Keratinocyte (primary cell): Measurements from ENCODE around the gene PIK3CD. TPM values are rescaled to one million over a fixed set of nuclear protein-coding genes. Genes with fewer than 3 reads are reported as not detected.

Source experiments
- DNase-seq: peaks from one replicate; pipeline ENCODE4 v3.0.0-alpha.2; 2011; ENCODE audit warnings: low read depth, missing footprints, low spot score
- FAIRE-seq: peaks from 2 replicates; lab custom pipeline; 2011; peaks lifted over from hg19 to GRCh38; lab: Jason Lieb, UNC
- H2AFZ ChIP-seq: 2 replicates; pipeline ENCODE4 v1.6.0; 2012; ENCODE audit warnings: low read length, control low read depth, inconsistent platforms; ENCODE audit not compliant: control insufficient read depth
- H3K27ac ChIP-seq: 2 replicates; pipeline ENCODE4 v1.5.1; 2011; ENCODE audit warnings: low read length; ENCODE audit not compliant: control insufficient read depth, insufficient read depth
- H3K27me3 ChIP-seq: 3 replicates; pipeline ENCODE4 v1.6.0; 2011; ENCODE audit warnings: low read length; ENCODE audit not compliant: control insufficient read depth, insufficient read depth; ENCODE audit errors: extremely low read depth
- H3K36me3 ChIP-seq, 2 experiments: 2 replicates in 1 of 2; 3 replicates in 1 of 2; pipeline ENCODE4 v1.5.1; 2011; ENCODE audit warnings: low read length in 2 of 2, mild to moderate bottlenecking in 1 of 2; ENCODE audit not compliant: control insufficient read depth in 2 of 2, insufficient read depth in 2 of 2; ENCODE audit errors: extremely low read depth in 1 of 2
- H3K4me1 ChIP-seq: 3 replicates; pipeline ENCODE4 v1.5.1; 2011; ENCODE audit warnings: low read length; ENCODE audit not compliant: control insufficient read depth, insufficient read depth; ENCODE audit errors: extremely low read depth
- H3K4me2 ChIP-seq: 3 replicates; pipeline ENCODE4 v1.6.0; 2011; ENCODE audit warnings: low read depth, low read length; ENCODE audit not compliant: control insufficient read depth, insufficient read depth; ENCODE audit errors: extremely low read depth
- H3K4me3 ChIP-seq, 3 experiments: fragments of 200-600 bp in 1 of 3; sonication (generic) in 1 of 3; 2 replicates in 2 of 3; 3 replicates in 1 of 3; pipeline ENCODE4 v1.5.1; 2011 to 2016; ENCODE audit warnings: low read length in 3 of 3, mild to moderate bottlenecking in 3 of 3, control low read depth in 2 of 3, inconsistent platforms in 1 of 3, low read depth in 1 of 3, mixed read lengths in 1 of 3, mixed run types in 1 of 3, moderate library complexity in 1 of 3; ENCODE audit not compliant: control insufficient read depth in 2 of 3, insufficient read depth in 2 of 3; ENCODE audit errors: extremely low read depth in 1 of 3
- H3K79me2 ChIP-seq: 2 replicates; pipeline ENCODE4 v1.6.0; 2012; ENCODE audit warnings: low read length; ENCODE audit not compliant: control insufficient read depth, insufficient read depth
- H3K9ac ChIP-seq: 3 replicates; pipeline ENCODE4 v1.6.0; 2011; ENCODE audit warnings: low read length; ENCODE audit not compliant: control insufficient read depth, insufficient read depth; ENCODE audit errors: extremely low read depth
- H3K9me1 ChIP-seq: 3 replicates; pipeline ENCODE4 v1.6.0; 2011; ENCODE audit warnings: low read length; ENCODE audit not compliant: control insufficient read depth, insufficient read depth; ENCODE audit errors: extremely low read depth
- H3K9me3 ChIP-seq: 2 replicates; pipeline ENCODE4 v1.5.1; 2012; ENCODE audit warnings: low read depth, low read length; ENCODE audit not compliant: control insufficient read depth
- H4K20me1 ChIP-seq: 3 replicates; pipeline ENCODE4 v1.6.0; 2011; ENCODE audit warnings: low read length; ENCODE audit not compliant: control insufficient read depth, insufficient read depth; ENCODE audit errors: extremely low read depth
- EZH2 ChIP-seq: IDR thresholded peaks from one replicate; pipeline ENCODE4 v1.6.1; 2012; ENCODE audit warnings: inconsistent platforms, mild to moderate bottlenecking, low read length, moderate library complexity
- dilution Hi-C: fragments of 300-500 bp; cut with MboI; formaldehyde crosslinking; loops from one replicate; pipeline ENCODE4 v1.7.0; 2020; ENCODE audit warnings: low sequenced_read_pairs; ENCODE audit not compliant: extremely low pct_ligation_motif_present
- polyA plus RNA-seq, 5 experiments: library from polyadenylated mRNA; depleted of rRNA in 3 of 5; stranded (reverse) in 3 of 5; stranded (forward) in 1 of 5; unstranded in 1 of 5; fragments of >200 nt; gene quantifications; 1 replicate in 1 of 5; 2 replicates in 3 of 5; 3 replicates in 1 of 5; pipeline versions ENCODE4 v1.2.1 to v1.2.3, GENCODE V29; 2011 to 2012; ENCODE audit warnings: missing spikeins in 2 of 5, low read depth in 1 of 5, low replicate concordance in 1 of 5
- TF ChIP-seq, protein P1 (sequence below), 3 experiments: IDR thresholded peaks in 1 of 3; conservative IDR thresholded peaks in 1 of 3; optimal IDR thresholded peaks in 1 of 3; 2 replicates in 2 of 3; 3 replicates in 1 of 3; pipeline versions ENCODE3 to v1.5.1; 2011; ENCODE audit warnings: low read length in 3 of 3, mild to moderate bottlenecking in 3 of 3, moderate library complexity in 2 of 3, control low read depth in 1 of 3, inconsistent platforms in 1 of 3; ENCODE audit not compliant: insufficient read depth in 2 of 3; ENCODE audit errors: extremely low read depth in 1 of 3

The PIK3CD gene
- polyA plus RNA-seq, 1 donor (not counting 4 experiments of a cell fraction or from before 2014, with no cell fraction given) = 7.8 TPM

DNA sequence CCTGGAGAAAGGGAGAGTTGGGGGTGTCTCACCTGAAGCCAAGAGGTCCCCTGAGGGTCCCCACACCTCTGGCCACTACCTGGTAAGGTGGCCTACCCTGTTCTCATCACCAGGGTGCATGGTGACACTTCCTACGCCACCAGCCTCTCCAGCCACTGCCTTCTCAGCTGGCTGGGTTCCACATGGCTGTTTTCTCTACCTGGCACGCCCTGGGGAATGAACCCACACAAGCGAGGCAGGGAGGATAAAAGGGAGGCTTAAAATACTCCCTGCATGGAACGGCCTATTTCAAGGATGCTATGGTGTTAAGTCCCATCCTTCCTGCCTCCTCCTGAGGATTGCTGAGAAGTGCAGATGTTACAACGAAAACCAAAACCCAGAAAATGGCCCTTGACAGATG is 84.7 kb downstream of the PIK3CD start:
- Histone ChIP-seq H3K9ac (no peak overlapping the region), H3K9me1 (no peaks in the 10 kb centered on the region), H3K4me3 (no peak overlapping the region), H3K36me3 (peaks cover 61 to 74% of the 10 kb centered on the region in 2 experiments), H4K20me1 (peaks cover 4% of the 10 kb centered on the region), H3K4me2 (no peak overlapping the region), H3K27me3 (no peaks in the 10 kb centered on the region), H2AFZ (no peak overlapping the region), H3K4me1 (no peaks in the 10 kb centered on the region), H3K9me3 (no peaks in the 10 kb centered on the region), H3K27ac (no peak overlapping the region), H3K79me2 (peaks cover 9% of the 10 kb centered on the region)
- no peak for TF ChIP-seq EZH2
- TF ChIP-seq, protein P1, sequence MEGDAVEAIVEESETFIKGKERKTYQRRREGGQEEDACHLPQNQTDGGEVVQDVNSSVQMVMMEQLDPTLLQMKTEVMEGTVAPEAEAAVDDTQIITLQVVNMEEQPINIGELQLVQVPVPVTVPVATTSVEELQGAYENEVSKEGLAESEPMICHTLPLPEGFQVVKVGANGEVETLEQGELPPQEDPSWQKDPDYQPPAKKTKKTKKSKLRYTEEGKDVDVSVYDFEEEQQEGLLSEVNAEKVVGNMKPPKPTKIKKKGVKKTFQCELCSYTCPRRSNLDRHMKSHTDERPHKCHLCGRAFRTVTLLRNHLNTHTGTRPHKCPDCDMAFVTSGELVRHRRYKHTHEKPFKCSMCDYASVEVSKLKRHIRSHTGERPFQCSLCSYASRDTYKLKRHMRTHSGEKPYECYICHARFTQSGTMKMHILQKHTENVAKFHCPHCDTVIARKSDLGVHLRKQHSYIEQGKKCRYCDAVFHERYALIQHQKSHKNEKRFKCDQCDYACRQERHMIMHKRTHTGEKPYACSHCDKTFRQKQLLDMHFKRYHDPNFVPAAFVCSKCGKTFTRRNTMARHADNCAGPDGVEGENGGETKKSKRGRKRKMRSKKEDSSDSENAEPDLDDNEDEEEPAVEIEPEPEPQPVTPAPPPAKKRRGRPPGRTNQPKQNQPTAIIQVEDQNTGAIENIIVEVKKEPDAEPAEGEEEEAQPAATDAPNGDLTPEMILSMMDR (optimal IDR thresholded peaks at IDR 0.05 in 1 of 3, IDR thresholded peaks at IDR 0.05 in 1 of 3, conservative IDR thresholded peaks at IDR 0.05 in 1 of 3; ENCODE audit: extremely low read depth in 1 of 3, insufficient read depth in 2 of 3, low read length in 3 of 3) = no peak
- no peak for DNase-seq
- dilution Hi-C loops = no loop called here
- FAIRE-seq = no peak

DNA sequence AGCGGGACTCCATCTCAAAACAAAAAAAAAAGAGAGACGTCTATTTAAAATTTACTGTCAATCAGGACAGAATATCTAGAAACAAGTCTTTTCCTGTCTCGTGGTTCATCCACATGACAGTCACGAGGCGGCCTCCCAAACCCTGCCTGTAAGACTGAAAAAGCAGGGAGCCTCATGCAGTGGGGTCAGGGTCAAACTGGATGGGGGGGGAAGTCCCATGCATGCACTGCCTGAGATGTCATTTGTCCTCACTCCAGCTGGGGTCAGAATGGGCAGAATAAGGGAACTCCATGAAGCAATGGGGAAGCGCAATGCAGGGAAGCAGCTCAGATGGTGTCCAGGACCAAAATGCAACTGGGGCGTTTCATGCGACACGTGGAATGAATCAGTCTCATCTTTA is 85.5 kb downstream of the PIK3CD start:
- TF ChIP-seq, protein P1 (optimal IDR thresholded peaks at IDR 0.05 in 1 of 3, IDR thresholded peaks at IDR 0.05 in 1 of 3, conservative IDR thresholded peaks at IDR 0.05 in 1 of 3; ENCODE audit: extremely low read depth in 1 of 3, insufficient read depth in 2 of 3, low read length in 3 of 3) = no peak
- TF ChIP-seq EZH2 = no peak
- H3K79me2 ChIP-seq = peaks cover 11% of the 10 kb centered on the region
- H3K36me3 ChIP-seq = peaks cover 60 to 73% of the 10 kb centered on the region in 2 experiments
- no peak overlapping the region for H3K9ac ChIP-seq
- no peak overlapping the region for H2AFZ ChIP-seq
- H3K4me1 ChIP-seq = no peaks in the 10 kb centered on the region
- FAIRE-seq (no peak), DNase-seq (no peak)
- H4K20me1 ChIP-seq = peaks cover 4% of the 10 kb centered on the region
- no peaks in the 10 kb centered on the region for H3K27me3 ChIP-seq
- no peaks in the 10 kb centered on the region for H3K9me3 ChIP-seq
- dilution Hi-C loops = no loop called here
- no peak overlapping the region for H3K4me3 ChIP-seq
- H3K4me2 ChIP-seq = no peak overlapping the region
- no peak overlapping the region for H3K27ac ChIP-seq
- no peaks in the 10 kb centered on the region for H3K9me1 ChIP-seq
